Ovary (tissue), 3 donors: ENCODE data around the gene ADCY5.

Source experiments
- EP300 ChIP-seq: sonication (generic); formaldehyde crosslinking; IDR thresholded peaks from one replicate; pipeline ENCODE4 v1.6.1; 2017; ENCODE audit warnings: antibody characterized with exemption
- POLR2A ChIP-seq: fragments of 450-650 bp; IDR thresholded peaks from one replicate; pipeline ENCODE4 v1.6.1; 2017; ENCODE audit warnings: antibody characterized with exemption, mild to moderate bottlenecking, moderate library complexity
- TF ChIP-seq, protein P1 (sequence below), 3 donors: fragments of 450-650 bp in 2 of 3; fragments of 200-600 bp in 1 of 3; IDR thresholded peaks; one replicate each; pipeline versions ENCODE4 v1.5.1 to v1.8.0; 2016 to 2022; ENCODE audit warnings: antibody characterized with exemption in 3 of 3, mild to moderate bottlenecking in 1 of 3
- donor health status: DM: no; HTN: no; CAD: no.

GRCh38 chr3:123367467-123368154, 81.3 kb downstream of the ADCY5 start:
- TF ChIP-seq, protein P1, sequence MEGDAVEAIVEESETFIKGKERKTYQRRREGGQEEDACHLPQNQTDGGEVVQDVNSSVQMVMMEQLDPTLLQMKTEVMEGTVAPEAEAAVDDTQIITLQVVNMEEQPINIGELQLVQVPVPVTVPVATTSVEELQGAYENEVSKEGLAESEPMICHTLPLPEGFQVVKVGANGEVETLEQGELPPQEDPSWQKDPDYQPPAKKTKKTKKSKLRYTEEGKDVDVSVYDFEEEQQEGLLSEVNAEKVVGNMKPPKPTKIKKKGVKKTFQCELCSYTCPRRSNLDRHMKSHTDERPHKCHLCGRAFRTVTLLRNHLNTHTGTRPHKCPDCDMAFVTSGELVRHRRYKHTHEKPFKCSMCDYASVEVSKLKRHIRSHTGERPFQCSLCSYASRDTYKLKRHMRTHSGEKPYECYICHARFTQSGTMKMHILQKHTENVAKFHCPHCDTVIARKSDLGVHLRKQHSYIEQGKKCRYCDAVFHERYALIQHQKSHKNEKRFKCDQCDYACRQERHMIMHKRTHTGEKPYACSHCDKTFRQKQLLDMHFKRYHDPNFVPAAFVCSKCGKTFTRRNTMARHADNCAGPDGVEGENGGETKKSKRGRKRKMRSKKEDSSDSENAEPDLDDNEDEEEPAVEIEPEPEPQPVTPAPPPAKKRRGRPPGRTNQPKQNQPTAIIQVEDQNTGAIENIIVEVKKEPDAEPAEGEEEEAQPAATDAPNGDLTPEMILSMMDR (IDR thresholded peaks at IDR 0.05), result no peak
- TF ChIP-seq EP300, result no peak
- TF ChIP-seq POLR2A, result no peak
